HAP-1 (cell line): ENCODE data around the gene BANK1.
"Not testable (repeated sequence)": the region's sequence is repeated elsewhere in the genome, so short reads cannot be mapped to it uniquely, and the experiment has no call there.

Experiments
- DNase-seq, 2 experiments: peaks; one replicate each; pipeline ENCODE4 v3.0.0-alpha.2; 2016 to 2020; ENCODE audit warnings: low spot score in 2 of 2
- H3K27me3 ChIP-seq: fragments of 250-450 bp; sonication (Bioruptor Pico); 2 replicates; pipeline ENCODE4 v1.5.1; 2020; ENCODE audit warnings: low read depth, mild to moderate bottlenecking, moderate library complexity
- H3K36me3 ChIP-seq: fragments of 250-450 bp; sonication (Bioruptor Pico); replicated peaks from 2 replicates; pipeline ENCODE4 v1.5.1; 2020; ENCODE audit warnings: mild to moderate bottlenecking
- H3K4me1 ChIP-seq: fragments of 250-450 bp; sonication (Bioruptor Pico); 2 replicates; pipeline ENCODE4 v1.5.1; 2020; ENCODE audit warnings: mild to moderate bottlenecking
- H3K4me3 ChIP-seq: fragments of 250-450 bp; sonication (Bioruptor Pico); 2 replicates; pipeline ENCODE4 v1.5.1; 2020; ENCODE audit warnings: mild to moderate bottlenecking, moderate library complexity
- H3K9me3 ChIP-seq: fragments of 250-450 bp; sonication (Bioruptor Pico); 2 replicates; pipeline ENCODE4 v1.5.1; 2020; ENCODE audit warnings: mild to moderate bottlenecking, moderate library complexity
- in situ Hi-C: fragments of 300-500 bp; cut with MboI; formaldehyde crosslinking; loops from 3 replicates; pipeline ENCODE4 v1.14.3; 2020; ENCODE audit warnings: low sequenced_read_pairs, inconsistent platforms, mixed read lengths

BANK1 gene

DNA sequence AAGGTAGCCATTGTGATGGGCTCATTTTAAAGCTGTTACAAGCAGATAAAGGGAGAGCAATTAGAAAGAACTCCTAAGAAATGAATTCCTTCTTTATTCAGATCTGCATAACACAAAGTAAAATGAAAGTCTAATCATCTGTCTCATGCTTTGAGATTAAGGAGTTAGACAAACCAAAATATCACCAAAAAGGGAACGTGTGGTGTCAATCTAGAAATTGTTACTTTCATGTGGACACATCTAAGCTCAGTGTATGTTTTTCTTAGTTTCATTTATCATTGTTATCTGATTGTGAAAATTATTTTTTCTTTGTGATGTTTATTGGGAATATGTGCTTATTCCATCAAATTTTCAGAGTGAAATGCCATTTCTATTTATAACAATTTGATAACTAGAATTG lies 80.3 kb downstream of the BANK1 start:
- peaks cover 8% of the 10 kb centered on the region for H3K4me1 ChIP-seq
- in situ Hi-C loops, result no loop called here

DNA sequence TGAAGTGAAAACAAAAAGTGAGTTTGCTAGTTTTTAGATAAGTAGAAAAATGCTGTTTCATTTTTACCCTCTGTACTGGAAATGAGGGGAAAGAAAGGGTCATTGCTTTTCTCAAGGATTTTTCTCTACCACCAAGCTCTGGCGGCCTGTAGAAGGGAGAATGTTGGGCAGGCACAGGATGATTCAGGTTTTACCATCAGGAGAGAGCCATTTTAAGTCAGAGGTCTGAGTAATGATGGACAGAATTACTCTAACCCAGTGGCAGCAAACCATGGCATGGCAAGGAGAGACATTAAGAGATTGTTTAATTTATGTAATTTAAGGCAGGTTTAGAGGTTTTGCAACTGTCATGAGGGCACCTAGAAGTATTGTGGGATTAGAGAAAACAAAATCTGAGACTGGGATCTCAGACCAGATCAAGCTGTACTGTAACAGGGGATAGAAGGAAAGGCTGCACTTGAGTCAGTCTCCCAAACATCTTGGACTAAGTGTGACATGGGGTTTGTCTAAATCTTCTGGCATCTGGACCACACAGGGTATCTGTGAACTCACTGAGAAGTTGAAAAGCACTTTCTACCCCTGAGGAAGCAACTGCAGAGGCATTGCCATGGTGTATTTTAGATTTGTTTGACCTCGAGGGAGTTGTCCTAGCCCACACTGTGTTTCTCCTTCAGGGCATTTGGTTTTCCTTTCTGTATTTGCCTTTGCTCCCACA lies 81.6 kb downstream of the BANK1 start:
- no peak overlapping the region for H3K4me3 ChIP-seq
- no peak for DNase-seq
- in situ Hi-C loops, result no loop called here
- H3K27me3 ChIP-seq, result no peaks in the 10 kb centered on the region
- H3K9me3 ChIP-seq, result no peaks in the 10 kb centered on the region
- no peaks in the 10 kb centered on the region for H3K36me3 ChIP-seq
- peaks cover 8% of the 10 kb centered on the region for H3K4me1 ChIP-seq

More for the DNA sequence above, 80.3 kb downstream of the BANK1 start:
- DNase-seq, result no peak
- Histone ChIP-seq H3K9me3 (no peaks in the 10 kb centered on the region), H3K36me3 (no peaks in the 10 kb centered on the region), H3K27me3 (no peaks in the 10 kb centered on the region), H3K4me3 (no peak overlapping the region)

DNA sequence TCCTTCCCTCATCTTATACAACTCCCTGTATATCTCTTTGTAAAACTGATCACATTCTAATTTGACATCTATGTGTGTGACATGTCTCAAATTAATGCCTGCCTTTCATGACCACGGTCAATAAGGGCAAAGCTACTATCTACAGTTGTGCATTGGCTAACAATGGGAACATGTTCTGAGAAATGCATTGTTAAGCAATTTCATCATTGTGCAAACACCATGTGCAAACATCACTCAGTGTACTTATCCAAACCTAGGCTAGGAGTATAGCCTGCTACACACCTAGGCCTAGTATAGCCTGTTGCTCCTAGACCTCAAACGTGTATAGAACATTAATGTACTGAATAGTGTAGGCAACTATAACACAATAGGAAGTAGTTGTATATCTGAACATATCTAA lies 95.0 kb downstream of the BANK1 start:
- Histone ChIP-seq H3K36me3 (no peaks in the 10 kb centered on the region), H3K27me3 (no peaks in the 10 kb centered on the region), H3K4me3 (no peak overlapping the region), H3K9me3 (no peaks in the 10 kb centered on the region), H3K4me1 (no peaks in the 10 kb centered on the region)
- DNase-seq, result no peak
- in situ Hi-C loops, result no loop called here

DNA sequence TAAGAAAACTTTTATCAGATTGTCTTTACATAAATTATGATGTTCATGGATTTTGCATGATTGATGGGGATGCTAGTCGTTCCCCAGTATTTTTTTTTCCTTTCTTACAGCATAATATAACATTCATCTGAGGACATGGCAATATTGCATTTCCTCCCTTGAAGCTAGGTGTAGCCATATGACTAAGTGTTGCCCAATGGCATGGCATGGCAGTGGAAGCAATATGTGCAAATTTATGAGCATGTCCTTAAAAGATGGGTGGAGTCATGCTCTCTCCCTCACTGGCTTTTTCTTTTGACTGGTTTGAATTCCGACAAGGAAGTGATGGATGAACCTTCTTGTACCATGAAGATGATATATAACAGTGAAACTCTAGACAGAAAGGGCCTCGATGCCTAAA lies 96.3 kb downstream of the BANK1 start:
- H3K9me3 ChIP-seq, result no peaks in the 10 kb centered on the region
- DNase-seq, result no peak
- no peak overlapping the region for H3K4me3 ChIP-seq
- no peaks in the 10 kb centered on the region for H3K4me1 ChIP-seq
- in situ Hi-C loops, result no loop called here
- H3K36me3 ChIP-seq, result no peaks in the 10 kb centered on the region
- no peaks in the 10 kb centered on the region for H3K27me3 ChIP-seq

DNA sequence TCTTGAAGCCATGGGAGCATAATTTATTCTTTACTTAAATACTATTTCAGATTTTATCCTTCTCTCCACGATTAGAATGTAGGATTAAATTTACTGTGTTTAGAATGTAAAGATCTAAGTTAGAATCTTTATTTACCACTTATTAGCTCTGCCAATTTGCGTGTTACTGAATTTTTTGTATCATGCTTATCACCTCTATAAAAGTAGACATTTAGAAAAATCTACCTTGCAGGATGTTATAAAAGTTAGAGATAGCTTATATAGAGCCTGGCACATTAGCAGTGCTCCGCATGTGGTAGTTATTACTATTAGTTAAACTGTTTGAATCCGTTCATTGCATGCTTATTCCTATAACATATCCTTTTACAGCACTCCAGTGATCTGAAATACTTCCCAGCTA lies 97.9 kb downstream of the BANK1 start:
- Histone ChIP-seq H3K4me1 (no peaks in the 10 kb centered on the region), H3K36me3 (no peaks in the 10 kb centered on the region), H3K27me3 (no peaks in the 10 kb centered on the region), H3K9me3 (no peaks in the 10 kb centered on the region), H3K4me3 (no peak overlapping the region)
- in situ Hi-C loops, result no loop called here
- no peak for DNase-seq

DNA sequence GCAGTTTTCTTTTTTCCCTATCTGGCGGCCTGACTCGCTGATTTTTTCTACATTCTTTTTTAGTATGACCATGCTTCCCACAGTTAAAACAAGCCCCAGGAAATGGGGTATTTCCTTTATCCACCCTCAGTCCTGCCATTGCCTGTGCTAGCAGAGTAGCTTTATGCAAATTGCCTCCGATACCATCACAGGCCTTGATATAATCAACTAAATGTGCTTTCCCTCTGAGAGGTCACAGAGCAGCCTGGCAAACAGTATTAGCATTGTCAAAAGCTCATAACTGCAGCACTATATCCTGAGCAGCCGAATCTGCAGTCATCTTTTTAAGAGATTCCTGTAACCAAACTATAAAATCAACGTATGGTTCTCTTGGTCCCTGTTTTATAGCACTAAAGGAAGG lies 115.0 kb downstream of the BANK1 start:
- H3K4me3 ChIP-seq, in situ Hi-C loops, H3K36me3 ChIP-seq, DNase-seq, H3K27me3 ChIP-seq, H3K4me1 ChIP-seq, H3K9me3 ChIP-seq: not testable (repeated sequence)

DNA sequence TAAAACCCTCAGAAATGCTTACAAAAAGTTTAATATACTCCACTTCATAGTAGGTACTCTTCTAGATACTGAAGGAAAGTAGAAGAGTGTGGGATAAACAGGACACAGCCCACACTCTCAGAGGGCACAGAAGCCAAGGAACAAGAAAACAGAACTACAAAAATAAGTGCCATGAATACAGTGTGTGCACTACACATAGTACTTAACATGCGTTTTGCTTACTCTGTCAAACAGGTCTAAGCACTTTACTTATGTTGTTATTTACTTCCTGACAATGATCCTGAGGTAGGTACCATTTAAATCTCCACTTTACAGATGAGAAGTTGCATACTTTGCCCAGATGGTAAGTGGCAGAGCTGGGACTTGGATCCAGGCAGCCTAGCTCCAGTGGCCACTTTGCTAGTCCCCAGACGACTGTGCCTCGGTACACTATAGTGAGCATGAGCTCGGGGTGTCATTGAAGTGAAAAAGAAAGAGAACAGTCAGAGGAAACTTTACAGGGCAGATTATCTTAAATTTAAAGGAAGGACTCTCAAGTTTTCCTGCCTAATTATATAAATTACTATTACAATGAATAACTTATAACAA lies 120.3 kb downstream of the BANK1 start:
- no peak for DNase-seq
- Histone ChIP-seq H3K9me3 (0 out of 2 replicates have a peak, but pooled peaks cover 3% of the 10 kb centered on the region), H3K27me3 (no peaks in the 10 kb centered on the region), H3K4me1 (no peaks in the 10 kb centered on the region), H3K36me3 (no peaks in the 10 kb centered on the region), H3K4me3 (no peak overlapping the region)
- in situ Hi-C loops, result no loop called here

DNA sequence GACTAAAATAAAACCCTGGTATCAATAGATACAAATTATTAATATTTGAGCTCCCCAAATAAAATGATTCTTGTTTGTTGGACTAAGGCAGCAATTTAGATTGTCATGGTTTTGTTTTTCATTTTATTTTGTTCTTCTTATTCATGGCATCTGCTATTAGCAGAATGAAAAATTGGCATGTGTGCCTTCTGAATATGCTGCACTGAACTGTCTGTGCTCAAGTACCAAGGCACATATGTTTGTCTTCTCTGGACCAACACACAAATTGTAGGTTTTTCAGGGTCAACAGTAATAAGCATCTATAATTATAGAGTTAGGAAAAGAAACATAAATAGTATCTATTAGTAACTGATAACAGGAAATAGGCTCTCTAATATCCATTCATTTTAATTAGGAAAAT lies 121.1 kb downstream of the BANK1 start:
- no peaks in the 10 kb centered on the region for H3K4me1 ChIP-seq
- no peaks in the 10 kb centered on the region for H3K27me3 ChIP-seq
- H3K36me3 ChIP-seq, result no peaks in the 10 kb centered on the region
- in situ Hi-C loops, result no loop called here
- H3K4me3 ChIP-seq, result no peak overlapping the region
- 0 out of 2 replicates have a peak, but pooled peaks cover 3% of the 10 kb centered on the region for H3K9me3 ChIP-seq
- DNase-seq, result no peak

DNA sequence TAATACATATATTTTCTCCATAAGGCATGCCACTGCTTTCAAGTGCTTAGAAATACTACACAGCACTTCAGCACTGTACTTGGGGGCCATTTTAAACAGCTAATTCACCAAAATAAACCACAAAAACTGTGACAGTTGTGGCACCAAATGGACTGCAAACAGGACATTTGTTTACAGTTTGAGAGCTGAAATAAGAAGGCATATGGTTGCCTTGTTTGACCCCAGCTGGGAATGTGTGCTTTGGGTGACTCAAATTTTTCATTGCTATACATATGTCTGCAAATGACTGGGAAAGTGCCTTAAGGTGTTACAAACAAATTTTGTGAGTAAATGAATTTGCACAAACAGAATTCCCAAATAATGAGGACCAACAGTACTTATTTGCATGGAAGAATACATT lies 124.2 kb downstream of the BANK1 start:
- no peaks in the 10 kb centered on the region for H3K27me3 ChIP-seq
- no peak for DNase-seq
- no peaks in the 10 kb centered on the region for H3K9me3 ChIP-seq
- H3K4me3 ChIP-seq, result no peak overlapping the region
- no peaks in the 10 kb centered on the region for H3K36me3 ChIP-seq
- in situ Hi-C loops, result no loop called here
- H3K4me1 ChIP-seq, result no peaks in the 10 kb centered on the region

DNA sequence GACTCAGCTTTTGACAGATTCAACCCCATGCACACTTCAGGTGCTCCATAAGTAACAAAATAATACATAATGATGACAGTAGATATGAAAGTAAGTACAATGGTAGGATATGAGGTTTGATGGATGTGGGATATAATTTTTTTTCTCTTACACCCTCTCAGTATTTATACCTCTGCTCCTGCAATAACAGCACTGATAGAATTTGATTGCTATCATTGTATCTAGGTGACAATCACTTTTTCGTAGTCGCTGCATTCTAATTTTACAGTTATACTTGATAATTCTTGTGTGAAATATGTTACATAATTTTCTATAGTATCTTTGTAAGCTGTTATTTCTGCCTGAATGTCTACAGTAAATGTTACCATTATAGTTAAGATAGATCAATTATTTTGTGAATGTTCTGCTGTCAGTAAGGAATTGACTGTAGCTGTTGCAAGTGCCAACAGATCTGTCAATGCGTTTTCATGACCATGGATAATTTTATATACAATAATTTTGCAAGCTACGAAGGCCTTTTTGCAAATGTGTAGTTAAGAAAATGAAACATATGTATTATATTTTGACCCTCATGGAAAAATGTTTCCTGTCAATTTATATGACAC lies 128.9 kb downstream of the BANK1 start:
- DNase-seq, result no peak
- Histone ChIP-seq H3K4me3 (no peak overlapping the region), H3K4me1 (no peaks in the 10 kb centered on the region), H3K9me3 (no peaks in the 10 kb centered on the region), H3K36me3 (no peaks in the 10 kb centered on the region), H3K27me3 (no peaks in the 10 kb centered on the region)
- in situ Hi-C loops, result no loop called here

DNA sequence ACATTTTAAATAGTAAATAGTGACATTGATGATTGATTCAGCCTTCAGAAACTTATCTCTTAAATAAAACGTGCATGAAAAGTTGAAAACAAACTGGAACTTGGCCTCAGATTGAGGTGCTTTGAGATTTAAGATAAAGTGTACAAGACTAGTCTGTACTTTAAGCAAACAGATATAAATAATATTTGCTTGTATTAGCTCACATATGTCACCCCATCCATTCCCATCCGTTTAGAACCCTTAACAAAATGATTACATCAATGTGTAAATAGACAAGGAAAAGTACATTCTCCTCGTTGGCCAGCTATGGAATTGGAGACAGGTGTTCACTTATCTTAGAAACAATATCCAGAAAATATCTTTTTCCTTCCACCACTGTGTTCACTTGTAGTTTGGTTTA lies 130.8 kb downstream of the BANK1 start:
- Histone ChIP-seq H3K4me1 (no peaks in the 10 kb centered on the region), H3K4me3 (no peak overlapping the region), H3K9me3 (no peaks in the 10 kb centered on the region), H3K27me3 (no peaks in the 10 kb centered on the region), H3K36me3 (no peaks in the 10 kb centered on the region)
- no peak for DNase-seq
- in situ Hi-C loops, result no loop called here

DNA sequence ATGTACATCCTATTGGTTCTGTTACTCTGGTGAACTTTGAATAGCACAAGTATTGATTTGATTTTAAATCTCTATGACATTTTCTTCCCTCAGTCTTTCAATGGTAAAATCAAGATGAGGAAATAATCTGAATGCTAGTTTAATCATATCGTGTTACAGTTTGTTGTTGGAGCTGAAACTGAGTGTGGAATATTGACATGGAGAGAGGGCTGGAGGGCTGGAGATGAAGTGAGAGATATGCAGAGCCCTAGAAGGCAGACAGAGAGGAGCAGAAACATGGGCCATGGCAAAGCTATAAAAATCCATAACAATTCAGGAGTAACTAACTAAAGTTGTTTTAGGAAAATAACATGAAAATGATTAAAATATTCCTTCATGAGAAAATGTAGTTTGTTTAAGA lies 141.1 kb downstream of the BANK1 start:
- Histone ChIP-seq H3K36me3 (no peaks in the 10 kb centered on the region), H3K4me1 (no peaks in the 10 kb centered on the region), H3K9me3 (no peaks in the 10 kb centered on the region), H3K4me3 (no peak overlapping the region), H3K27me3 (no peaks in the 10 kb centered on the region)
- in situ Hi-C loops, result no loop called here
- no peak for DNase-seq

DNA sequence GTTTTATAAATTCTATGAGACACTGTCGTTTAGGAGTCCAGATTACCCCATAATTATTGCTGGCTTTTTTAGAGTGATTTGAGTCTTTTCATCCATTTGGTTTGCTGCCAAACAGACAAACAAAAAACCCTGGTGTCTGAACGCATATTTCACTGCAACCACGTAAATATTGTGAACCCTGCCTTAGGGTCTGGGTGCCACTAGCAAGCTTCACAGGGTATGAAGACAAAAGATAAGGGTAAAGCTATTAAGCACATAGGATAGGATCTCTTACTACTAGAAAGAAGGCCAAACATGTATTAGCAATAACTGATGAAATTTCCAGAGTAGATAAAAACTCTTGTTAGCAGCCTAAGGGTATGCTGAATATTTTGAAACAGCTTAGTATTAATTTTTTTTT lies 143.3 kb downstream of the BANK1 start:
- in situ Hi-C loops, result no loop called here
- H3K36me3 ChIP-seq, result no peaks in the 10 kb centered on the region
- H3K9me3 ChIP-seq, result no peaks in the 10 kb centered on the region
- no peaks in the 10 kb centered on the region for H3K4me1 ChIP-seq
- DNase-seq, result no peak
- no peak overlapping the region for H3K4me3 ChIP-seq
- H3K27me3 ChIP-seq, result no peaks in the 10 kb centered on the region

DNA sequence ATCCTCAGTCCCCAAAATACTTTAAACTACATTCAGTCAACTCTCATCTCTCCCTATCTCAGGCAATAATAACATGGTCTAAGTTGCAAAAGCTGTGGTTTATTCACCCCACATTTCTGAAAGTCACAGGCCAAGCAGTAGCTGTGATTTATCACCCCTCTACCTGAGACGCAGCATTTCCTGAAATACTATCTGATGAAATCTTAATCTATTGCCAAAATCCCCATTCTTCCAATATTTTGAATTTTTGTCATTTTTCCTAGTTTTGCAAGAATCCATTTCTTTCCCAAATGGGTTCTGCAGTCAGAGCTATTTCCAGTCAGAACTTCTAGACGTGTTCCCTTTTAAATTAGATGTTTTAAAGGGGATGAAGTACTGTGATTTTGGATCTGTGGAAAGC lies 148.3 kb downstream of the BANK1 start:
- no peaks in the 10 kb centered on the region for H3K27me3 ChIP-seq
- H3K36me3 ChIP-seq, result no peaks in the 10 kb centered on the region
- in situ Hi-C loops, result no loop called here
- no peaks in the 10 kb centered on the region for H3K9me3 ChIP-seq
- H3K4me3 ChIP-seq, result no peak overlapping the region
- no peaks in the 10 kb centered on the region for H3K4me1 ChIP-seq
- DNase-seq, result no peak
